ENCODE measurements around the gene CCDC13. TPM values are rescaled to one million over a fixed set of nuclear protein-coding genes. Genes with fewer than 3 reads are reported as not detected.
A peak's percentile ranks its signal among the peaks of the same experiment; 100 is the strongest.

Gene CCDC13
- total RNA-seq, 1 donor from 2014 or later = 0.60 TPM

DNA sequence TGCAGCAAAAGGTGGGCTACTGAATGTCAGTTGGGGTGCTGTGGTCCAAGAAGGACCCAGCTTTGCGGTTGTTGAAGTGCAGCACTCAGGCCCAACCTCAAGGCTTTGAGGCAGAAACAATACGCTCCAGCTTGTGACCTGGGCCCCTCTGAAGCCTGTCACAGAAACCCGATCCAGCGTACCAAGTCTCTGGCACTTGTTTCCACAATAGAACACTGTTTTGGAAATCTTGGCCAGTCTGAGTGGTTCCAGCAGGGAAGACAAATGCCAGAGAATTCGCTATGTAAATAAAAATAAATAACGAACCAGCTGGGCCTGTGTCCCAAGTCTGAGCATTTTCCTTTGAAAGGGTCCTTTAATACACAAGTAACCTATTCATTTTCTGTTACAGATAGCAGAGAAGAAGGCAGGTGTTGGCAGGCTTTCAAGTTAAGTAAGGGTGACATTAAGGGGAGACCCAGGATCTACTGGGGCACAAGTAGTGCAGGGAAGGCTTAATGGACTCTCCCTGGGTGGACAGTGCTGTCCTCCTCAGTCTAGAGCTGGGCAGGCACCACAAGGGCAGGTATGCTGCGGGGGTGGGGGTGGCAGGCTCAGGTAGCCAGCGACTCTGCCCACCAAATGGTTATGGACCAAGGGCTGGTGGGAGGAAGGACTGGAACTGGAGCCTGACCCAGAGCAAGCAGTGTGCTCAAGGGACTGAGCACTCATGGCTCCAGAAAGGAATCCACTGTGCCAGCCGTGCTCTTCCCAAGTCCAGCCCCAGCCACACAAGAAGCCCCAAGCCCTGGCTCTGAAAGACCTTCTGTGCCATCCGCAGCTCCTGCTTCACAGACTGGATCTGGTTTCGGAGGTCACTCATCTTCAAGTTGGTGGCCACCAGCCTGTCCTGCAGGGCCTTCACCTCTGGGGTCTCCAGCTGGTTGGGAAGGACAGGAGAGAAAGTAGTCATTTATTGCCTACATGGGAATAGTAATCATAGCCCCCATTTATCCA is 26.3 kb downstream of the CCDC13 start:
- Mint-ChIP-seq H3K4me3 (no peak overlapping the region), H3K4me1 (peaks cover 32% of the 10 kb centered on the region), H3K9me3 (no peaks in the 10 kb centered on the region), H3K36me3 (no peaks in the 10 kb centered on the region), H3K27me3 (ENCODE audit: low read depth) (no peaks in the 10 kb centered on the region), H3K27ac (peak overlapping the region; percentile 56)
- peak in 1 of 2 experiments; percentile 36 for DNase-seq (ENCODE audit: low spot score in 2 of 2, unreplicated experiment in 2 of 2)
- no peak for TF ChIP-seq CTCF (IDR thresholded peaks at IDR 0.05; ENCODE audit: unreplicated experiment)

GRCh38 chr3:42745776-42746454 is 27.1 kb downstream of the CCDC13 start:
- TF ChIP-seq CTCF (IDR thresholded peaks at IDR 0.05; ENCODE audit: unreplicated experiment) = no peak
- no peaks in the 10 kb centered on the region for H3K27me3 Mint-ChIP-seq (ENCODE audit: low read depth)
- no peak overlapping the region for H3K4me3 Mint-ChIP-seq
- peaks cover 30% of the 10 kb centered on the region for H3K4me1 Mint-ChIP-seq
- DNase-seq (ENCODE audit: low spot score in 2 of 2, unreplicated experiment in 2 of 2) = peak in 1 of 2 experiments; percentile 10
- peak overlapping the region; percentile 56 for H3K27ac Mint-ChIP-seq
- H3K36me3 Mint-ChIP-seq = no peaks in the 10 kb centered on the region
- no peaks in the 10 kb centered on the region for H3K9me3 Mint-ChIP-seq

- H3K4me1 Mint-ChIP-seq = peaks cover 30% of the 10 kb centered on the region
- no peaks in the 10 kb centered on the region for H3K27me3 Mint-ChIP-seq (ENCODE audit: low read depth)
- no peaks in the 10 kb centered on the region for H3K9me3 Mint-ChIP-seq
- no peak overlapping the region for H3K4me3 Mint-ChIP-seq
- no peak for DNase-seq (ENCODE audit: low spot score in 2 of 2, unreplicated experiment in 2 of 2)
- no peak for TF ChIP-seq CTCF (IDR thresholded peaks at IDR 0.05; ENCODE audit: unreplicated experiment)
- H3K27ac Mint-ChIP-seq = no peak overlapping the region
- no peaks in the 10 kb centered on the region for H3K36me3 Mint-ChIP-seq
Measured at GRCh38 chr3:42745291-42745745, 27.7 kb downstream of the CCDC13 start.

DNA sequence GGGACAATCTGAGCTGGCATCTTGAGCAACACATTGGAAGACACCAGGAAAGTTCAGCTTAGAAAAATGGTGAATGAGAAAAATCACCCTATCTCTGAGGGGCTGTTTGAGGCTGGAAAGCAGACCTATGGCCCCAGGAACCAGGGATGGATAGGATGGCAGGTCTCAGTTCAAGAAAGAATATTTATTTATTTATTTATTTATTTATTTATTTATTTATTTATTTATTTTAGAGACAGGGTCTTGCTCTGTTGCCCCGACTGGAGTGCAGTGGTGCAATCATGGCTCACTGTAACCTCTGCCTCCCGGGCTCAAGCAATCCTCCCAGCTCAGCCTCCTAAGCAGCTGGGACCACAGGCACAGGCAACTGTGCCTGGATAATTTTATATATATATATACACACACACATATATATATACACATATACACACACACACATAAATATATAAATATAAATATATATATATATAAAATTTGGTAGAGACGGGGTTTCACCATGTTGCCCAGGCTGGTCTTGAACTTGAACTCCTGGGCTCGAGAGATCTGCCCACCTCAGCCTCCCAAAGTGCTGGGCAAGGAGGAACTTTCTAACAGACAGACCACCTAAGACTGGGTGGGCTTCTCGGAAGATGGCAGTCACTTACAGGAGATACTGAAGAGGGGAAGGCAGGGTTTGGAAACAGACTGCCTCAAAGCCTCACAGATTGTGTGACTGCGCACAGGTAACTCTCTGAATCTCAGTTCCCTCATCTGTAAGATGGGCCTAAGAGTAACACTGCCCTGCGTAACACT is 29.7 kb downstream of the CCDC13 start:
- Mint-ChIP-seq H3K36me3 (no peaks in the 10 kb centered on the region), H3K4me1 (peaks cover 30% of the 10 kb centered on the region), H3K27ac (no peak overlapping the region), H3K9me3 (no peaks in the 10 kb centered on the region), H3K27me3 (ENCODE audit: low read depth) (no peaks in the 10 kb centered on the region), H3K4me3 (no peak overlapping the region)
- no peak for TF ChIP-seq CTCF (IDR thresholded peaks at IDR 0.05; ENCODE audit: unreplicated experiment)
- peak in 1 of 2 experiments; percentile 19 for DNase-seq (ENCODE audit: low spot score in 2 of 2, unreplicated experiment in 2 of 2)

- Mint-ChIP-seq H3K36me3 (no peaks in the 10 kb centered on the region), H3K27me3 (ENCODE audit: low read depth) (no peaks in the 10 kb centered on the region), H3K4me3 (no peak overlapping the region), H3K27ac (no peak overlapping the region), H3K9me3 (no peaks in the 10 kb centered on the region), H3K4me1 (peaks cover 28% of the 10 kb centered on the region)
- no peak for DNase-seq (ENCODE audit: low spot score in 2 of 2, unreplicated experiment in 2 of 2)
- no peak for TF ChIP-seq CTCF (IDR thresholded peaks at IDR 0.05; ENCODE audit: unreplicated experiment)
Measured at GRCh38 chr3:42742688-42743087, 30.4 kb downstream of the CCDC13 start.
